Stimulated activated CD8-positive, alpha-beta memory T cell treated with anti-CD3 and anti-CD28 coated beads, Interleukin-7, amount 100 ng/mL, for 24 hours (primary cell): ENCODE data around the gene TTC31.

Experiments
- DNase-seq: peaks from one replicate; pipeline ENCODE4 v3.0.0-alpha.2; 2020; ENCODE audit warnings: low read depth

TTC31 gene

GRCh38 chr2:74526649-74527230, 43.9 kb downstream of the TTC31 start:
- DNase-seq: no peak

GRCh38 chr2:74527741-74528140, 44.9 kb downstream of the TTC31 start:
- DNase-seq: no peak

GRCh38 chr2:74528600-74529356, 45.9 kb downstream of the TTC31 start:
- DNase-seq: no peak

GRCh38 chr2:74529357-74530238, 46.7 kb downstream of the TTC31 start, which contains the start of the genes AUP1 and HTRA2:
AUP1 (minus strand) TSS chr2:74529706; CDS start chr2:74529629, 77 bp downstream.
HTRA2 (plus strand) TSS chr2:74529933; CDS start chr2:74530007, 74 bp downstream.
- peak; percentile 81 for DNase-seq

- no peak for DNase-seq
Observed at GRCh38 chr2:74530239-74531187, 47.6 kb downstream of the TTC31 start.

- no peak for DNase-seq
Observed at GRCh38 chr2:74531666-74532065, 48.8 kb downstream of the TTC31 start.

- no peak for DNase-seq
Observed at GRCh38 chr2:74532222-74532621, 49.3 kb downstream of the TTC31 start.

GRCh38 chr2:74533464-74533863, 50.6 kb downstream of the TTC31 start:
- DNase-seq: no peak

- DNase-seq: no peak
Observed at GRCh38 chr2:74534411-74534810, 51.5 kb downstream of the TTC31 start.

GRCh38 chr2:74535440-74535965, 52.6 kb downstream of the TTC31 start:
- DNase-seq: no peak

- DNase-seq: no peak
Observed at GRCh38 chr2:74536166-74536950, 53.5 kb downstream of the TTC31 start.

GRCh38 chr2:74537140-74537539, 54.3 kb downstream of the TTC31 start:
- no peak for DNase-seq

GRCh38 chr2:74538881-74539339, 56.0 kb downstream of the TTC31 start:
- no peak for DNase-seq

GRCh38 chr2:74540291-74540690, 57.4 kb downstream of the TTC31 start:
- DNase-seq: no peak

GRCh38 chr2:74542978-74543377, 60.1 kb downstream of the TTC31 start:
- DNase-seq: no peak
